NCI-H1092 (cell line): ENCODE results near the gene LHFPL6.

Source experiments
- DNase-seq: peaks from one replicate; lab custom pipeline; 2025; lab: John Stamatoyannopoulos, UW

The LHFPL6 gene

DNA sequence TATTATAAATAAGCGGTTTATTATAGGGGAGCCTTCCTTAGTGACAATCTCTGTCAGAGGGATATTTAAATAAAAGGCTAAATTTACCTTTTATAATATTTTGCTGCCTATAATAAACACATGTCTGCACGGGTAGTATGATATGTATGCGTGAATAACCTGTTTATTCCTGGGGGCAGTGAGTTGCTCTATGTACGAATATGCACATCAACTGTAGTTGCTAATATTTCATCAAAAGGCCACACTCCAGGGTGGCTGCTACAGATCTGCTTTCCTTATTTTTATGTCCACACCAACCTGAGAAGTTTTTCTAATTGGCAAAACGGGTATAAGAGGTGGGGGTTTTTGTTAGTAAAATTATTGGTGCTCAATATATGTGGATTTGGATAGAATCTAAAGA is 192.0 kb downstream of the LHFPL6 start:
- no peak for DNase-seq

DNA sequence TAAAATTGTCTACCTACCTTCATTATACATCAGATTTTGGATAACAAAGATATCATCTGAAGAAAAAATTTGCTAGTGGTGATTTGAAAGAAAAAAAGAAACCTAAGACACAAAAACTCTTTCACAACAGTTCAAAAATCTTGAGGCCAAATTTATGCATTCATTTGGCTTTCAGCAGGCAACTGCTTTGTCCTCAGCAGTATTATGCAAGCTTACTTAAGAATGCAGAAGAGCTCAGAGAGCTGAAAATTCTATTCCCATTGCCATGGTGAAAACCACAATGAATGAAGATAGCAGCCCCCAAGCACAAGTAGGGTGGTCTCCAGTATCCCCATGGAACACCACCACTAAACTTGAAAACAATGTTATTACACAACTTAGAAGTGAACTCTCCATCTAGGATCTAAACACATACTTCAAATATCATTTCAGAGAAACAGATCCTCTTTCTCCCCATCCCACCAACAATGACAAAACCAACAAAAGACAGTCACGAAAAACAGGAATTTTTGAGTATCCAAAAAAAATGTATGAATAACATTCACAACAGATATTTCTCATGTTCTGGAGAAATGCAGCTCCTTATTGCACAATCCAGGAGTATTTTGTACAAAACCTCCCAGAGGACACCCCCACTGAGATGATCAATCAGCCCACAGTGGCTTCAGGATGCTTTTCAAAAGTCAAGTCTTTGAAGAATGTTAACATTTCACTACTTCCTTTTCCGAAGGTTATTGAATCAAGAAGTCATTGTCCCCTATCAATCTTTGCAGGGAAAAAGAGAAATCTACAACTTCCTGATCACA is 192.7 kb downstream of the LHFPL6 start:
- no peak for DNase-seq

DNA sequence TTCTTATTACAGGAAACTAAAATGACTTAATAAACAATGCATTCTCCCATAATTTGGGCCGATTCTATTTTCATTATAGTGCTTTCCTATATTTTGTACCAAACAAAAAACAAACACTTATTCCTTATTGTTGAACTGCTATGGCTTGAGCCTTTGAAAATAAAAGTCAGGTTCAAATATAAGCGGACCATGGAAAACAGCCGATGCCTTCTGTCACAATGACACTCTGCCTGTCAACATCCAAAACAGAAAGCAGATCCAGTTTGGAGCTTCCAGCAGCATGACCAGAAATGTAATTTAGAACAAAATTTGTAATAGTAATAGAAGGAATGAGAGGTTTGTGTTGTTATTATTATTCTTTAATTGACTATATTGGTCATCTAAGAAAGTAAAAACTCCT is 194.5 kb downstream of the LHFPL6 start:
- DNase-seq = no peak

DNA sequence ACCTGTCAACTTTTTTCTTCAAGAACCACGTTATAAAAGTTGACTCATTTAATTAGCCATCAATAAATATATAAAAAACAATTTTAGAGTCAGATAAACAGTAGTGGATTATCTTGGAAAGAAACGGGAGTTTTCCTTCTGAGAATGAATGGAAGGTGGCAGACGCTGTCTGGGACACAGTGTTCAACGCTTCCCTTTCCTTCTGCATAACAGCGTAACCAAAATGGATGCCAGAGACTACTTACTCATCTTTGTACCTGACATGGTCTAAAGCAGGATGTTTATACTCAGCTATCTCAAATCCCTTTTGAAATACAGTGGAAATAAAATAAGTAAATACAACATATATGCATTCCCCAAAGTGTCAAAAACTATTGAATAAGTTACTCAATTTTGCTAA is 195.2 kb downstream of the LHFPL6 start:
- no peak for DNase-seq

DNA sequence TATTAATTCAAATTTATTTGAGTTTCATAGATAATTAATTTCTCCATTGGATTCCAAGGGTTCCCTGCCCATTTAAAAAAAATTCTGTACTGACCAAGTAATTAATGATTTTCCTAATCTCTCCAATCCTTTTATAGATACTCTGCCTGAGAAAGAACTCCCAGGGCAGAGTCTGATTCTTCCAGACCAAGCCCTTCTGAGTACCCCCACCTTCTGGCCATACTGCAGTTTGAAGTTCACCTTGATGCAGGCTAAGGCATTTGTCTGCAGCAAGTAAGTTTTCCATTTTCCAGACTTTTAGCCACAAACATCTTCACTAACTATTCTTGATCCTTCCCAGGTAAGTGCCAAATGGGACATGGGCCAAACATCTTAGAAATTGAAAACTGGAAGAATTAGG is 195.9 kb downstream of the LHFPL6 start:
- no peak for DNase-seq

DNA sequence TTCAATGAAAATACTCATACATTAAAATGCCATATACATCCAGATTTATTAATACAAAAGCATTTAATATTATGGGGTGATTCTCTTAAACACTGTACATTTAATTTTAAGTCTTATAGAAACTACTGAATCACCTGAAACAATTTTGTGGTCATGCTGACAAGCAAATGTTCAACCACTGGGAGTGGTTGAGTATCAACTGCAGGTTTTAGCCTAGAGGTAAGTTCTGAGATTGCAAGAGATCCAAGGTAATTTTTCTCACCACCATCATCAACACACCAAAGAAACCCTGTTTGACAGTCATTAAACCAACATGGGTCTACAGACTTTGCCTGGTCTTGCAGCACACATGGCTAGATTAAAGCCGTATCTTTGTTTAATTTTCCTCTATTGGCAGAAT is 196.3 kb downstream of the LHFPL6 start:
- DNase-seq = no peak

DNA sequence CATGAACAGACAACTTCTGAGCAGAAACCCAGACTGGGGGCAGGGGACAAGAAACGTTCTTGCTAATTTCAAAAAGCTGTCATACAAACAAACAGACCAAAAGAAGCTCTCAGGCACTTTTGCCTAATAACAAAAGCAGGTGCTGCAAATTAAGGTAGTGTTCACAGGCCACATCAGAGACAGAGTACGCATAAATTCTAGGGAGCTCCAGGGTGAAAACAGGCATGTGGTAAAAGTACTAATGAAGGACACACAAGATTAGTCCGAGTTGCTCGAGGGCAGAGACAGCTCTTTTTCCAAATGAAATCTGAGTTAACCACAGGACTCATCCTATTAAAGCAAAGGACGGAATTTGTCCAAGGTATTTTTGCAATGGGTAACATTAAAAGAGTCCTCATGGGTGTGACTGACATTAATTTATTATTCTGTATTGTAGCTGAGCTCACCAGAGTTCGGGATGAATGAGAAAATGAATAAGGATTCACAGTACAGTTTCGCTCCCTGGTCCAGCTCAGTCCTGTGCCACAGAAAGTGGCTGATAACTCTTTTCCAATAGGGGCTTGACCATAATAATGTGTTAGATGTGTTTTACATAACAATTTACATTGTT is 197.3 kb downstream of the LHFPL6 start:
- no peak for DNase-seq

DNA sequence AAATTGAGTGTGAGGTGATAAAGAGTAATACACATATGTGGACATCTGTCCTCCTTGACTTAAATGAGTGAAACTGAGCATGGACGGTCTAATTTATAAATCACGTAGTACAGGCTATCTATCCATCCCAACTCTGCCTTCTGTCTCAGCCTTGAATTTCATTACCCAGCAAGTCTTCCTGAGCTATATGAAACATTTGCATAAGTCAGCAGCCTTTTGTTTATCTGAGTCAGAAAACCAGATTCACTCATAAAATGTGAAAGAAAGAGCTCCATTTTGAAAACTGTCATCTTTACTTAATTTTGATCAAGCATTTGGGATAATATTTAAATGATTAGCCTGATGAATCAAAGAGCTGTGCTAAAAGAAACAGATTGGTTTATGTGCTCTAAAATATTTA is 197.9 kb downstream of the LHFPL6 start:
- DNase-seq = no peak

DNA sequence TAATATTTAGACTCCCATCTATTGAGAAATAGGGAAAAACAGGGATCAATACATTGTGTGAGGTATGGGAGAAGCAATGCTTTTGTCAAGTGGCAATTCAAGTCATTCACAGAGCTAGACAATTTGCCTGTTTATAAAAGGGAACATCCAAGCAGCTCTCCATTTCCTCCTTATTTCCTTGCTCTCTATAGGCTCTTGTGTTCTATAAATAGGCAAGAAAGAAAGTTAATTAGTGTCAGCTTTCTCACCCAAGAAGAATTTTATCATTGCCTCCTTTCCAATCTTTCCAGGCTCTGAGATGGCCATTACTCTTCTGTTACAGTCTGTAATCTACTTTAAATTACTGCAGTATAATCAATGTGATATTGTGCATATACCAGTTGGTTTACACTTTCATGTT is 199.9 kb downstream of the LHFPL6 start:
- DNase-seq = no peak

DNA sequence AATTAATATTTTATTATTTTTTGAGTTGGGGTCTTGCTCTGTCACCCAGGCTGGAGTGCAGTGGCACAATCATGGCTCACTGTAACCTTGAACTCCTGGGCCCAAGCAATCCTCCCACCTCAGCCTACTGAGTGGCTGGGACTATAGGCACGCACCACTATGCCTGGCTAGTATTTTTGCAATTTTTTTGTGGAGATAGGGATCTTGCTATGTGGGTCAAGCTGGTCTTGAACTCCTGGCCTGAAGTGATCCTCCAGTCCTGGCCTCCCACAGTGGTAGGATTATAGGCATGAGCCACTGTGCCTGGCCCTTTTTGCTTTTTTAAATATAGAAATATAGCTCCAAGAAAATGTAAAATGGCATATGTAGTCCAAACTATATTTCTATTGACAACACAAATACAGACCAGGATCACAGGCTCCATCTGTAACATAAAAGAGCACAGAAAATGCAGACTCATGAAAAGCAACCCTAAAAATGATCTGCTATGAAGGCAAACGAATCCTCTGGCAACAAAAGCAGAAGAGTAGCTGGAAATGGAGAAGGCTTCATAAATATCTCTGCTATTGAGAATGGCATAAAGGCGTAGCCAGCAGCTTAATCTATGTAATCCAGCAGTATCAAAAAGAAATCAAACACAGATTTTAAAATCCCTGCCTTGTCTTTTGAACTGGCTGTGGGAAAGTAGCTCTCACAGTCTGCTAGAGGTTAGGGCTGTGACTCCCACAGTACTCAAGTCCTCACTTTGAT is 200.6 kb downstream of the LHFPL6 start:
- no peak for DNase-seq

DNA sequence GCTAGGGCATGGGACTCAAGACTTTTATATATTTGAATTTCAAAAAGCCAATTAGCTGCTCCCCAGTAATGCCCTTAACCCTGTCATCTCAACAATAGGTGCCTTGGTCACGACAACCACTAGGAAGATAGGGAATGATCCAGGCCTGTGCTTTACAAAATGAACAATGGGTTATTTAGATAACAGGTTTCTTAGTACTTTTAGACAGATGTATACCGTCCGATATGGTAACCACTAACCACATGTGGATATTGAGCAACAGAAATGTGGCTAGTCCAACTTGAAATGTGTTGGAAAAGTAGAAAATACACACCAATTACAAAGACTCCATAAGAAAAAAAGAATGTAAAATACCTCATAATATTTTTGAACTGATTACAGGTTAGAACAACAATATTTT is 201.2 kb downstream of the LHFPL6 start:
- DNase-seq = no peak

DNA sequence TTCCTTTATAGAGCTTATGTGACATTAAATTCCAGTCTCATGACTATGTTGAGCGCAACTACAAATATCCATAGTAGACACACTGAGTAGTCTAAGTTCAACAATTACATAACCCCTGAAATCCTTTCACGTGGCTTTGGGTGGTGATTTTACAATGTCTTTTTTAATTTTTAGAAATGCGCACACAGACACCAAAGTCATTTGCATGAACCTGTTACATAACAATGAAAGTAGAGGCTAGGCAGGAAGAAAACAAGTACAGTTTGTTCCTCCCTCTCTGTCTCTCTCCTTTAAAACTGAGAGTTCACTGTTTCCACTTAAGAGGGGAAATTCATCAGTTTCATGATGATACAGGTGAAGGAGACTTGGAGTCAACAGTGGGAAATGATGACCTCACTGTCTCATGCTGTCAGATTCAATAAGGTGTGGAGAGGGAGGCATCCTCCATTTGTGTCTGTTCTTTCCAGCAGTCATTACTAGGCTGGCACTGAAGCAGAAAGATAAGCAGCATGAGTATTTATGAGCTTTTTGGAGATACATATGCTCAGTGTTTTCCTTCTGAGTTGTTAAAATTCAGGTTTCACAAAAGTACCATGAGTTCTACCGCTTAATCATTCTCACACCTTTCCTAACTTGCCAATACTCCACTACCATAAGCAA is 201.8 kb downstream of the LHFPL6 start:
- DNase-seq = no peak

DNA sequence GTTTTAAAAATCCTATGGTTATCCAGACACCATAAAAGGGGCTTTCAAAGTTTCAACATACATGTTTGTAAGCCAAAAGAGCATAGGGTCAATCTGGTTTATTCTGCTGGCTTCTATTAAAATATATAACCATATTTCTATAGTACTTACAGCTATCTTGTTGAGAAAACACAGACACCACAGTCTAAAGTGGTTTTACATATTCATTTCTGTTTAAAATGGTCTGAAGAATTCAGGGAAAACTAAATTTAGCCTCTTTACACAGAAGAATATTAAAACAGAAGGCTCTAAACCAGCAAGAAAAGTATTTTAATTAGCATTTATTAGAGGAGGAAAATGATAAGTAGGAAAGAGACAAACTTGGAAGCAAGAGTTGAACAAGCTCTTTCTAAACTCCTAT is 203.9 kb downstream of the LHFPL6 start:
- no peak for DNase-seq

DNA sequence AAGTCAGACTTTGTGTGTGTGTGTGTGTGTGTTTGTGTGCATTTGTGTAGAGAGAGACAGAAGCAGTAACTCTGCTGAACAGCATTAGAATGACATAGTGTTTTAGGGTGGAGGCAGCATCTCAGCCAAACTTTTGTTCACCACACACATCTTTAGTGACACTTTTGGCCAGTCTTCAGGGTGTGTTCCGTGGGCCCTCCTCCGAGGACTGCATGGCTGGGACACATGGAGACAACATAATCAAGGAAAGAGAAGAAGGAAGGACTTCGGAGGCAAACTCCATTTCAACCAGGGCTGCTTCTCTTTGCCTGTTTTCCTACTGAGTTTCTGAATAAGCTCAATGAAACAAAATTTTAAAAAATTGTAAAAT is 205.1 kb downstream of the LHFPL6 start:
- no peak for DNase-seq

DNA sequence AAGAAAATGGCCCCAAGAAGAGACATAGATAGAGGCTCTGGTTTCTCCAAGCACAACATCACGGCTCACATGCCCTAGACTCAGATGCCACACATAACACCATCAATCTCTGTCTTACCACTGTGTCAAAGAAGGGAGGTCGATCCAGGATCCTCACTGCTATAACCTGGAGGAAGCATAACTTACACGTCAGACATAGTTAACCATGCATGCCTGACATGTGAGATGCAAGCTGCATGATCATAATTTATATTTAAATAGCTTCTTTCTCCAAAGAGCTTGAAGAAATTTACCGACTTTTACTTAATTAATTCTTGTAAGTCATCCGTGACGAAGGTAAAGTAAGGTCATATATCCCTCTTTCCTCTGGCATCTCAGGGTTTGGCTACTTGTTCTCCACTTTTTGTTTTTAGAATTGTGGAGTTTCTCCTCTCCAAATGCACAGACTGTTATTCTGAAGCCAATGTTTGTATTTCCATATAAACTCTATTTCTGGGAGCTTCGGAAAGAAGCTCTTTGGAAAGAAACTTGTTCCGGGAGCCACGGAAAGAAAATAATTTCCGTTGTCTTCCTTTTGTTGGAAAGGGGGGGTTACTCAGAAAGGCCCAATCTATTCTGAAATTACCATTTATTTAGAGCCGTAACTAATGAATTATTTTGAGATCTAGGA is 205.6 kb downstream of the LHFPL6 start:
- DNase-seq = no peak

DNA sequence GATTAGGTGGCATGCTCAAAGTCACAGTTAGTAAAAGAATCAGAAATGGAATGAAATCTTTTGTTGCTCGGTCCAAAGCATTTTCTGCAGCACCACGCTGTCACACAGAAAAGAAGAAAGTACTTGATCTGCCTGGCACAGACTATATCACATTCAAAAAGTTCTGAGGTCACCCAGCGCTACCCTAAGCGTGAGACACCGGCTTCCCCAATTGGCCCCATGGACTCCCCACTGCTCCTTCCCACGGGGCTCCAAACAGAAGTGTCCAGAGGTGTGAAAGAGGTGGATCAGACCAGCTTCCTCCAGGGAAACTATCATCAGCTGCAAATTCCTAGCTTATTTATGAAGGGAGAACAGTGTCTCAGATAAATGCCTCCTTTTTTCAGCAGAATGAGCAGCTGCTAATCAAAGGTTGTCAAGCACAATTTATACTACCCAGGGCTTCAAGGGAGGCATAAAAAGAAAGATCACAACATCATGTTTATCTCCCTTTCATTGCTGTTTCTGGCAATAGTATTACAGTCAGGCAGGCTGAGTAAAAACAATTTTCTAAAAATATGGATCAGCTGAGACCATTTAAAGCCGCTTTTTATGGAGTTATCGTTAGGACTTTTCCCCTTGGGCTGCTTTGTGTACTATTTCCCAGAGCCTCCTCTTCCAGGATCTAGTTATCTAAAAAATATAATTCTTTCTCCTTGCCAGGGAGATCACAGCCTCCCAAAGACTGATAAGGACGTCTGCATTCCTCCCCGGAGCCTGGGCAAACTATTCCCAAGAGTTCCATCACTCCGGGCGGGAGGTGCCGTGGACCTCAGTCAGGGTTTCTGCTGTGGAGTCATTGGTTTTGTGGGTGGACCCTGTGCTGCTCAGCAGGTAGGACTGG is 208.0 kb downstream of the LHFPL6 start:
- DNase-seq = no peak

DNA sequence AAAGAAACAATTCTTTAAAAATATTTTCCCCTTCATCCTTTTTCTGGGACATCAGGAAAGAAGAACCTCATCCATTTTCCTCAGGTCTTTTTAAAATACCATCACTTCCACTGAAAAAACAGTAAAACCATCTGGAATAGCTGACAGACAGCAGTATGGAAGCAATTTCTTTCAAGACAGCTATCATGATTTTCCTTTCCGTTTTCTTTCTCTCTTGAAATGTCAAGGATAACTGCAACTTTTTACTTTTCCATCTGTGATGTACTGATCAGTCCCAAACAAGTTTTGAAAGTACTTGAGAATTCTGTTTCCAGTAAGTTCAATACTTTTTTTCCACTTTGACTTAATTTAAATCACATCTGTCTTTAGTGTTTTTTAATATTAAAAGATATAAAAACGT is 211.2 kb downstream of the LHFPL6 start:
- DNase-seq = no peak

DNA sequence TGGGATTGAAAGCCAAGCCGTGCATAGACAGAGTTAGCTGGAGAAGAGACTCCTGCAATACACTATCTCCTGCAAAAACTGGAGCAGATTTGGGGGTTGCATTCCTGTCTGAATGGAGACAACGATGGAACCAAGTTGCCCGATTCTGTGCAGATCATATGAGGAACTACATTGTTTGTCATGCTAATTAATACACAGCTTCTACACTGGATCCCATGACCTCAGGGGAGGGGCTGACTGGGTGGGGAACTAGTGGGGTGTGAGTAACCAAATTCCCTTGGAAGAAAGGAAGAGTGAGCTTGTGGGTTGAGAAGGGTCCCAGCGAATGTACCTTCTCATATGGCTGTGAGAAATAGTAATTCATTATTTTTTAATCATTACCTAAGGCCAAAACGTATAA is 214.0 kb downstream of the LHFPL6 start:
- DNase-seq = no peak

DNA sequence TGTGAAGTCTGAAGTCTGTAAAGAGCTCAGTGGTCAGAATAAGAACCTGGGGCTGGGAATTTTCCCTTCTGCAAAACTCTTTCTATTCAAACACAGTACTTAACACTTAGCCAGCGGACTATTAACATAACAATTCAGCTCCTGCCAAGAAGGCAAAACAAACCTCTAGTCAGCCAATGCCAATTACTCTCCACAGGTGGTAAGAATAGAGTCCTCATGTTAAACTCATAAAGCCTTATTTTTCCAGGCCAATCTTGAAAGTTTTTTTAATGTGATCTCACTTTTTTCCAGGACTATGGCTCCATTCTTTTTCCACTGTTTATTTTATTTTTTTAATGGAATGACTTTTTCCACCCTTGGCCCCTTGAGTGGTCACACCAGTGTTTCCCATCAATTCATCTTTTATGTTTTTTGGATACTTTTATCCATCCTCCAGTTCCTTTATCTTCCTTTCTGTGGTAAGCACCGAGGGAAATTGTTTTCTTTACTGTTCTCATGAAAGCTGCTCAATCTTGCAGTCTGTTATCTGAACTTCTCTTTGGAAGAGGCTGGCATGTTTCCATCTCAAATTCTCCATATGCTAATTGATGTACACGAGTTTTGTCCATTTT is 217.3 kb downstream of the LHFPL6 start:
- DNase-seq = no peak

DNA sequence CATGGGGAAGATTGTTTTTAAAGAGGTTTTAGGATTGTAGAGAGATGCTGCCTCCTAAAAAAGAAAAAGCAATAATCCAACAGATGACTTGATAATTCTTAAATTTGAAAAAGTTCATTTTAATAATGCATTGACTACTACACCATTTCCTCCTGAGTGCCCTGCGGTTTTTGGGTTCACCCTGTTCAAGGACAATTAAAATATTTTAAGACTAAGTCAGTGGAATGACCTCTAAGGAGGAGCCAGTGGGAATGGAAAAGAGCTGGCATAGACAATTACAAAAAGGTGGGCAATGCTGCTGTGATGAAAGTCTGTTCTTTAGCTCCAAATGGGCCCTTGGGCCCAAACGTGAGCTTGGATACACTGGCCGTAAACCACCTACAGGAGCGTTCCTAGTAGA is 217.8 kb downstream of the LHFPL6 start:
- DNase-seq = no peak

DNA sequence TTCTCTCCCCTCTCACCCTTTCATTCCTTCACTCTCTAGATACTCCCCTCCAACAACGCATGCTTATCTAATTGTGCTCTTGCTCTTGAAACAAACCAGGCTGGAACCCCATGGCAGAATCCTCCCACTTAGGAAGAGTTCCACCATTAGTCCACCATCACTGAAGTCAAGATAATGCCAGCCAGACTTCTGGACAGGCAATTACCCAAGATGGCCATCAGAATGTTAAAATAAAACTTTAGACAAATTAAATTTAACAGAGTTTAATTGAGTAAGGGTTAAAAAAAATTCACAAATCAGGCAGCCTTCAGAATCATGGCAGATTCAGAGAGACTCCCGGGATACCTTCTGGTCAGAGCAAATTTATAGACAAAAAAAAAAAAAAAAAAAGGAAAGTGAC is 221.5 kb downstream of the LHFPL6 start:
- DNase-seq = no peak
